ENCODE results near the gene PUM2.

Gene PUM2

GRCh38 chr2:20227894-20228505 lies 122.6 kb downstream of the PUM2 start:
- H3K27me3 ChIP-seq (replicated peaks), result no peaks in the 10 kb centered on the region
- H3K36me3 ChIP-seq (replicated peaks), result no peaks in the 10 kb centered on the region
- in situ Hi-C loops (cut with HindIII; ENCODE audit: low pct_ligation_motif_present, low sequenced_read_pairs), result loop anchor here (10.0 kb wide), 1 partner anchor 93 kb away; no protein-coding TSS in a partner anchor
- no peak for DNase-seq
- H3K4me3 ChIP-seq (ENCODE audit: low read depth, low read length), result no peak overlapping the region
- H3K27ac ChIP-seq, result no peak overlapping the region
- peak; percentile 6 for TF ChIP-seq CTCF (IDR thresholded peaks at IDR 0.05; ENCODE audit: low read depth, low read length, missing control alignments)

- in situ Hi-C loops (cut with HindIII; ENCODE audit: low pct_ligation_motif_present, low sequenced_read_pairs), result loop anchor here (10.0 kb wide), 1 partner anchor 91 kb away; no protein-coding TSS in a partner anchor
- no peaks in the 10 kb centered on the region for H3K27me3 ChIP-seq (replicated peaks)
- TF ChIP-seq CTCF (IDR thresholded peaks at IDR 0.05; ENCODE audit: low read depth, low read length, missing control alignments), result no peak
- no peak overlapping the region for H3K4me3 ChIP-seq (ENCODE audit: low read depth, low read length)
- H3K27ac ChIP-seq, result no peak overlapping the region
- no peak for DNase-seq
- H3K36me3 ChIP-seq (replicated peaks), result no peaks in the 10 kb centered on the region
These were observed 124.5 kb downstream of the PUM2 start for GRCh38 chr2:20226152-20226545.

- no peak for DNase-seq
- Histone ChIP-seq H3K36me3 (replicated peaks) (no peaks in the 10 kb centered on the region), H3K27ac (no peak overlapping the region), H3K4me3 (ENCODE audit: low read depth, low read length) (peak overlapping the region; percentile 68), H3K27me3 (replicated peaks) (no peaks in the 10 kb centered on the region)
- peak; percentile 67 for TF ChIP-seq CTCF (IDR thresholded peaks at IDR 0.05; ENCODE audit: low read depth, low read length, missing control alignments)
- in situ Hi-C loops (cut with HindIII; ENCODE audit: low pct_ligation_motif_present, low sequenced_read_pairs), result loop anchor here (10.0 kb wide), 1 partner anchor 91 kb away; no protein-coding TSS in a partner anchor
These were observed 125.1 kb downstream of the PUM2 start for GRCh38 chr2:20225294-20226151.

DNA sequence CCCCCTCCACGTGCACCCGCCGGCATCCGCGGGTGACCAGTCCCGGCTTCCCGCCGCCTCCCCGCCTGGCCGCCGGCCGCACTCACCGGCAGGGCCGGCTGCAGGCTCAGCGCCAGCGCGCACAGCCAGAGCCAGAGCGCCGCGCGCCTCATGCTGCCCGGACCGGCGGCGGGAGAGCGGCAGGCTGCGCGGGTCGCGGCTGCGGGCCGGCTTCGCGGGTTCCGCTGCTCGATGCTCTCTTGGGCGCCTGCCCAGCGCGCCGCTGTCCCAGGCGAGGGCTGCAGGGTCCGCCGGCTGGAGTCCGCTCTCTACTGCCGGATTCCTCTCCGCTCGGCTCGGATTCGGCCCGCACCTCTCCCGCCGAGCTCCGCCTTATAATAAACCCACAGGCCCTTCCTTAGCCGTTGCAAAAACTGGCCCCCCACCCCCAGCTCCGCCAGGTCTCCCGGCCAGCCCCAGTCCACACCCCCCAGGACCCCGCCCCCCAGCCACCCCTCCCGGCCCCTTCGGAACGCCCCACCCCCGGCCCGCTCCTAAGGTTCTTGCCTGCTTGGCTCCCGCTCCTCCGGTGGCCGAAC lies 125.8 kb downstream of the PUM2 start, which contains the start of gene SDC1:
Gene SDC1, minus strand, starts transcription at position 415 of the 578 bp plus-strand sequence. Its CDS starts 263 bp downstream, at position 152.
- Histone ChIP-seq H3K27ac (no peak within 1 kb of the TSS), H3K4me3 (ENCODE audit: low read depth, low read length) (peak within 1 kb of the TSS; percentile 68), H3K27me3 (replicated peaks) (no peaks in the 10 kb centered on the region), H3K36me3 (replicated peaks) (no peaks in the 10 kb centered on the region)
- TF ChIP-seq CTCF (IDR thresholded peaks at IDR 0.05; ENCODE audit: low read depth, low read length, missing control alignments), result no peak
- DNase-seq, result peak; percentile 27
- in situ Hi-C loops (cut with HindIII; ENCODE audit: low pct_ligation_motif_present, low sequenced_read_pairs), result loop anchor here (10.0 kb wide), 1 partner anchor 90 kb away; no protein-coding TSS in a partner anchor

DNA sequence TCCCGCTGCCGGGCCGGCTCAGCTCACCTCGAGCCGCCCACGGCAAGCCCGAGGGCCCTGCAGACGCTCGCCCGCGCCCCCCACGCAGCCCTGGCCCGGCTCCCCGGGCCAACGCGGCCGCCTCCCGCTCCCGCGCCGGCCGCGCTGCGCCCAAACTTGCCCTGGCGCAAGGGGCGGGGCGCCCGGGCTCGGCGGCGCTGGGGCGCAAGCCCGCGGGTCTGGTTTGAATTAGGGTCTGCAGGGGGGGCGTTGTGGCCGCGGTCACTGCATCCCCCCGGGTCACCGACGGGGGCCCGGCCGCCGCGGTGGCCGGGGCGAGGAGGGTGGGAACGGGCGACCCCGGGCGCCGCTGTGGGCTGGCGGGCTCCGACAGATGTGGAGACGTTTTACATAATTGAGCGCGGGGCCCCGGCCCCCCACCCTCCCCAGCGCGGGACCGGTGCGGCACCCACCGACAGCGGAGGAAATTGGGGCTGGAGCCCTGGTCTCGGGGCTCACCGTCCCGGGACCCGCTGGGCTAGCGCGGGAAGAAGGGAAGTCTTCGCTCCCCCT lies 126.4 kb downstream of the PUM2 start:
- in situ Hi-C loops (cut with HindIII; ENCODE audit: low pct_ligation_motif_present, low sequenced_read_pairs), result loop anchor here (10.0 kb wide), 1 partner anchor 89 kb away; no protein-coding TSS in a partner anchor
- H3K27ac ChIP-seq, result no peak overlapping the region
- peak overlapping the region; percentile 68 for H3K4me3 ChIP-seq (ENCODE audit: low read depth, low read length)
- TF ChIP-seq CTCF (IDR thresholded peaks at IDR 0.05; ENCODE audit: low read depth, low read length, missing control alignments), result no peak
- H3K36me3 ChIP-seq (replicated peaks), result no peaks in the 10 kb centered on the region
- no peak for DNase-seq
- no peaks in the 10 kb centered on the region for H3K27me3 ChIP-seq (replicated peaks)
